H9 (cell line): ENCODE results near the gene CEP44. TPM values are rescaled to one million over a fixed set of nuclear protein-coding genes. Genes with fewer than 3 reads are reported as not detected.

Experiments used
- DNase-seq: peaks from one replicate; pipeline ENCODE4 v3.0.0-alpha.2; 2017
- H2AFZ ChIP-seq: one replicate; pipeline ENCODE4 v1.6.1; 2013; ENCODE audit warnings: mild to moderate bottlenecking, low read length, control low read depth, moderate library complexity
- H2AK5ac ChIP-seq: 2 replicates; pipeline ENCODE4 v1.6.1; 2013; ENCODE audit warnings: low read length, control low read depth, mixed read lengths; ENCODE audit not compliant: insufficient read length
- H2BK120ac ChIP-seq: one replicate; pipeline ENCODE4 v1.6.1; 2013; ENCODE audit warnings: low read depth, mild to moderate bottlenecking, low read length, control low read depth, inconsistent platforms; ENCODE audit not compliant: poor library complexity, severe bottlenecking
- H2BK12ac ChIP-seq: 2 replicates; pipeline ENCODE4 v1.6.1; 2013; ENCODE audit warnings: low read length, control low read depth, mixed read lengths, low read depth; ENCODE audit not compliant: insufficient read length
- H2BK15ac ChIP-seq: 2 replicates; pipeline ENCODE4 v1.6.1; 2013; ENCODE audit warnings: low read depth, low read length, control low read depth
- H2BK20ac ChIP-seq: one replicate; pipeline ENCODE4 v1.6.1; 2013; ENCODE audit warnings: low read depth, mild to moderate bottlenecking, low read length, control low read depth, inconsistent platforms; ENCODE audit not compliant: poor library complexity, severe bottlenecking
- H2BK5ac ChIP-seq: 2 replicates; pipeline ENCODE4 v1.6.1; 2013; ENCODE audit warnings: low read length, control low read depth, mixed read lengths; ENCODE audit not compliant: insufficient read length
- H3K14ac ChIP-seq: 2 replicates; pipeline ENCODE4 v1.6.1; 2013; ENCODE audit warnings: low read length, control low read depth; ENCODE audit not compliant: insufficient read depth
- H3K18ac ChIP-seq: 2 replicates; pipeline ENCODE4 v1.6.1; 2013; ENCODE audit warnings: low read depth, mild to moderate bottlenecking, mixed read lengths, low read length, control low read depth; ENCODE audit not compliant: insufficient read length
- H3K23ac ChIP-seq: 2 replicates; pipeline ENCODE4 v1.6.1; 2013; ENCODE audit warnings: low read length, control low read depth, mixed read lengths, low read depth; ENCODE audit not compliant: insufficient read length
- H3K23me2 ChIP-seq: 2 replicates; pipeline ENCODE4 v1.6.1; 2013; ENCODE audit warnings: low read depth, mild to moderate bottlenecking, mixed read lengths, low read length, control low read depth; ENCODE audit not compliant: insufficient read length, poor library complexity, severe bottlenecking
- H3K27ac ChIP-seq: 2 replicates; pipeline ENCODE4 v1.5.1; 2013; ENCODE audit warnings: low read length, control low read depth, mixed read lengths, low read depth; ENCODE audit not compliant: insufficient read length
- H3K27me3 ChIP-seq: 2 replicates; pipeline ENCODE4 v1.6.1; 2013; ENCODE audit warnings: low read length, control low read depth, inconsistent platforms; ENCODE audit not compliant: insufficient read depth
- H3K4ac ChIP-seq: 2 replicates; pipeline ENCODE4 v1.6.1; 2013; ENCODE audit warnings: low read depth, mild to moderate bottlenecking, control low read depth, inconsistent platforms, low read length, moderate library complexity
- H3K4me1 ChIP-seq: 2 replicates; pipeline ENCODE4 v1.6.1; 2013; ENCODE audit warnings: low read length, control low read depth, inconsistent platforms; ENCODE audit not compliant: insufficient read depth
- H3K4me2 ChIP-seq: 2 replicates; pipeline ENCODE4 v1.6.1; 2013; ENCODE audit warnings: low read length, control low read depth, mixed read lengths; ENCODE audit not compliant: insufficient read length, insufficient read depth
- H3K56ac ChIP-seq: 2 replicates; pipeline ENCODE4 v1.6.1; 2013; ENCODE audit warnings: low read depth, mild to moderate bottlenecking, mixed read lengths, low read length, control low read depth; ENCODE audit not compliant: insufficient read length
- H3K79me1 ChIP-seq: 2 replicates; pipeline ENCODE4 v1.6.1; 2013; ENCODE audit warnings: low read depth, mild to moderate bottlenecking, moderate library complexity, low read length, control low read depth, inconsistent platforms; ENCODE audit not compliant: insufficient read depth, poor library complexity, severe bottlenecking
- H3K79me2 ChIP-seq: 2 replicates; pipeline ENCODE4 v1.6.1; 2013; ENCODE audit warnings: low read length, control low read depth, inconsistent platforms; ENCODE audit not compliant: insufficient read depth
- H3K9ac ChIP-seq: 2 replicates; pipeline ENCODE4 v1.6.1; 2013; ENCODE audit warnings: low read length, control low read depth, mixed read lengths; ENCODE audit not compliant: insufficient read length; ENCODE audit errors: extremely low read depth
- H3K9me3 ChIP-seq: one replicate; pipeline ENCODE4 v1.6.1; 2013; ENCODE audit warnings: low read depth, low read length, inconsistent platforms; ENCODE audit not compliant: control insufficient read depth
- H3T11ph ChIP-seq: one replicate; pipeline ENCODE4 v1.6.1; 2013; ENCODE audit warnings: mild to moderate bottlenecking, low read length, control low read depth, inconsistent platforms
- H4K20me1 ChIP-seq: one replicate; pipeline ENCODE4 v1.6.1; 2013; ENCODE audit not compliant: control insufficient read depth, insufficient read length, insufficient read depth
- H4K5ac ChIP-seq: 2 replicates; pipeline ENCODE4 v1.6.1; 2013; ENCODE audit warnings: low read depth, mild to moderate bottlenecking, mixed read lengths, low read length, control low read depth; ENCODE audit not compliant: insufficient read length
- H4K8ac ChIP-seq: replicated peaks from 2 replicates; pipeline ENCODE4 v1.6.1; 2013; ENCODE audit warnings: low read length, control low read depth, mixed read lengths, low read depth; ENCODE audit not compliant: insufficient read length
- H4K91ac ChIP-seq: 2 replicates; pipeline ENCODE4 v1.6.1; 2013; ENCODE audit warnings: low read depth, mild to moderate bottlenecking, moderate library complexity, mixed read lengths, low read length, control low read depth; ENCODE audit not compliant: insufficient read length
- H3K27ac Mint-ChIP-seq, 3 experiments: 2 replicates in 2 of 3; 3 replicates in 1 of 3; pipeline ENCODE4 v1.8.0; 2020 to 2021; ENCODE audit warnings: mixed read lengths in 3 of 3, mild to moderate bottlenecking in 1 of 3, moderate library complexity in 1 of 3
- H3K27me3 Mint-ChIP-seq: 2 replicates; pipeline ENCODE4 v1.8.0; 2021; ENCODE audit warnings: low read depth, mild to moderate bottlenecking, moderate library complexity, mixed read lengths
- H3K36me3 Mint-ChIP-seq, 3 experiments: 2 replicates in 2 of 3; 3 replicates in 1 of 3; pipeline ENCODE4 v1.8.0; 2020 to 2021; ENCODE audit warnings: low read depth in 3 of 3, mixed read lengths in 3 of 3; ENCODE audit not compliant: insufficient read depth in 1 of 3
- H3K4me1 Mint-ChIP-seq, 2 experiments: 2 replicates each; pipeline ENCODE4 v1.8.0; 2020; ENCODE audit warnings: mixed read lengths in 2 of 2
- H3K4me3 Mint-ChIP-seq, 2 experiments: 2 replicates in 1 of 2; 3 replicates in 1 of 2; pipeline ENCODE4 v1.8.0; 2020 to 2021; ENCODE audit warnings: mild to moderate bottlenecking in 2 of 2, mixed read lengths in 2 of 2, moderate library complexity in 1 of 2
- H3K9me3 Mint-ChIP-seq, 2 experiments: 2 replicates in 1 of 2; 3 replicates in 1 of 2; pipeline ENCODE4 v1.8.0; 2020; ENCODE audit warnings: mild to moderate bottlenecking in 2 of 2, mixed read lengths in 2 of 2, moderate library complexity in 1 of 2
- CTCF ChIP-seq: fragments of 200-600 bp; sonication (generic); conservative IDR thresholded peaks from 3 replicates; pipeline ENCODE4 v1.8.0; 2021; ENCODE audit warnings: antibody characterized with exemption, mild to moderate bottlenecking
- WGBS: extraction: QIAGEN DNeasy Blood & Tissue Kit; methylation state at CpG from one replicate; pipeline ENCODE4 v1.1.7; 2013; ENCODE audit warnings: missing lambda C conversion rate, low lambda C conversion rate, mixed read lengths; ENCODE audit not compliant: insufficient read length; ENCODE audit errors: extremely low coverage; 5-methylcytosine and 5-hydroxymethylcytosine counted together
- total RNA-seq: library from RNA; stranded (reverse); gene quantifications from 2 replicates; pipeline ENCODE4 v1.2.1, GENCODE V29; 2021

The CEP44 gene
- total RNA-seq, 1 experiment from 2014 or later, result 16.5 TPM

GRCh38 chr4:174275101-174275500 is 8.6 kb upstream of the CEP44 start:
- Histone ChIP-seq H4K5ac (no peak overlapping the region), H3T11ph (no peak overlapping the region), H4K91ac (no peak overlapping the region), H3K56ac (no peak overlapping the region), H3K27ac (no peak overlapping the region), H3K14ac (no peak overlapping the region), H4K20me1 (no peaks in the 10 kb centered on the region), H3K79me2 (no peaks in the 10 kb centered on the region), H2BK5ac (no peak overlapping the region), H4K8ac (no peak overlapping the region), H3K9me3 (no peaks in the 10 kb centered on the region), H3K23ac (no peak overlapping the region), H3K27me3 (no peaks in the 10 kb centered on the region), H3K18ac (no peak overlapping the region), H2BK15ac (no peak overlapping the region), H2AK5ac (no peak overlapping the region), H2BK120ac (no peak overlapping the region), H2AFZ (no peak overlapping the region), H3K4ac (no peak overlapping the region), H3K4me2 (no peak overlapping the region), H3K23me2 (no peaks in the 10 kb centered on the region), H3K9ac (no peak overlapping the region), H3K4me1 (no peaks in the 10 kb centered on the region), H3K79me1 (no peaks in the 10 kb centered on the region), H2BK12ac (no peak overlapping the region), H2BK20ac (no peak overlapping the region)
- no peak for DNase-seq
- no peak overlapping the region for H3K4me3 Mint-ChIP-seq
- no peaks in the 10 kb centered on the region for H3K4me1 Mint-ChIP-seq
- no peaks in the 10 kb centered on the region for H3K27me3 Mint-ChIP-seq
- H3K27ac Mint-ChIP-seq, result no peak overlapping the region
- no peak for TF ChIP-seq CTCF
- no peaks in the 10 kb centered on the region for H3K9me3 Mint-ChIP-seq
- WGBS, result no CpG with 5 or more reads among the region's 3 CpGs
- H3K36me3 Mint-ChIP-seq, result no peaks in the 10 kb centered on the region
